GM12801 (cell line): ENCODE results near the gene SPTSSA.

Source experiments
- CTCF ChIP-seq: IDR thresholded peaks from one replicate; pipeline ENCODE4 v1.5.1; 2011; ENCODE audit warnings: control low read depth; ENCODE audit not compliant: insufficient read length; ENCODE audit errors: extremely low read depth

Gene SPTSSA

GRCh38 chr14:34496679-34497513 is 34.9 kb upstream of the SPTSSA start:
- no peak for TF ChIP-seq CTCF

DNA sequence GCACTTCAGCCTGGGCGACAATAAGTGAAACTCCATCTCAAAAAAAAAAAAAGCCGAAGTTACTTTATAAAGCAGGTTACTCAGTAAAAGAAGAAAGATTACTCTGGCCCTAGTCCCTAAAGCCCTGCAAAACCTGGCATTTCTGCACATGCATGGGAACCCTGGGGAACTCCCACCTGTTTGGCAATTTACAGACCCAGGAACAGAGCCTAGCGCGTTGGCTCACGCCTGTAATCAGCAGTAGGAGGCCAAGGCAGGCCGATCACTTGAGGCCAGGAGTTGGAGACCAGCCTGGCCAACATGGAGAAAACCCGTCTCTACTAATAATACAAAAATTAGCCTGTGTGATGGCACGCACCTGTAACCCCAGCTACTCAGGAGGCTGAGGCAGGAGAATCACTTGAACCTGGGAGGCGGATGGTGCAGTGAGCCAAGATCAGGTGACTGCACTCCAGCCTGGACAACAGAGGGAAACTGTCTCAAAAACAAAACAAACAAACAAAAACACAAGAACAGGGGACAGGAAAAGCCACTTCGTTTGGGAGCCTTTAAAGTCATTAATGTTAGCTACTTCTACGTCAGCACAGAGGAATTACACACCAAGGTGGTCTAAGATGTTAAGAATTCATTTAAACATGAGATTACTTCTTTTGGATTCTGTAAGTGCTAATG is 34.1 kb upstream of the SPTSSA start:
- TF ChIP-seq CTCF, result no peak

- no peak for TF ChIP-seq CTCF
Measured at GRCh38 chr14:34489324-34489723, 27.3 kb upstream of the SPTSSA start.

DNA sequence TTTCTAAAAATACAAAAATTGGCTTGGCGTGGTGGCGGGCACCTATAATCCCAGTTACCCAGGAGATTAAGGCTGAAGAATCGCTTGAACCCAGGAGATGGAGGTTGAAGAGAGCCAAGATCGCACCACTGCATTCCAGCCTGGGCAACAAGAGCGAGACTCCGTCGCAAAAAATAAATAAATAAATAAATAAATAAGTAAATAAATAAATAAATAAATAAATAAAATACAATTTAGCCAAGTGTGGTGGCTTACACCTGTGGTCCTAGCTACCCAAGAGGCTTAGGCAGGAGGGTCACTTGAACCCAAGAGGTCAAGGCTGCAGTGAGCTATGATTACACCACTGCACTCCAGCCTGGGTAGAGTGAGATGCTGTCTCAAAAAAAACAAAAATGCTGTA is 26.5 kb upstream of the SPTSSA start:
- TF ChIP-seq CTCF, result no peak

DNA sequence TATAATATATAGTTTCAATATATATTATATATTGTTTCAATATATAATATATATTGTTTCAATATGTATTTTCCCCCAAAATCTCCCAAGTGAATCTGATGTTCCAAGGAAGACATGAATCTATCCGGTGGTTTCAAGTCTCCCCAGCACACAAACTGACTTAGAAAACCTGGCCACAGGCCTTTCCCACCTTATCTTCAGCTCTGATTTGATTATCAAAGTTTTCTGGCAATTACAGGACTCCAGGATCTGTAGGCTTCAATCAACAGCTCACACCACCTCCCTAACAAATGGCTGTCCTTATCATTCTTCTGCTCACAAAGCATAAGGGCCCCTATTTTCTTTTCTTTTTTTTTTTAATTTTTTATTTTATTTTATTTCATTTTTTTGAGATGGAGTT is 22.7 kb upstream of the SPTSSA start:
- no peak for TF ChIP-seq CTCF

DNA sequence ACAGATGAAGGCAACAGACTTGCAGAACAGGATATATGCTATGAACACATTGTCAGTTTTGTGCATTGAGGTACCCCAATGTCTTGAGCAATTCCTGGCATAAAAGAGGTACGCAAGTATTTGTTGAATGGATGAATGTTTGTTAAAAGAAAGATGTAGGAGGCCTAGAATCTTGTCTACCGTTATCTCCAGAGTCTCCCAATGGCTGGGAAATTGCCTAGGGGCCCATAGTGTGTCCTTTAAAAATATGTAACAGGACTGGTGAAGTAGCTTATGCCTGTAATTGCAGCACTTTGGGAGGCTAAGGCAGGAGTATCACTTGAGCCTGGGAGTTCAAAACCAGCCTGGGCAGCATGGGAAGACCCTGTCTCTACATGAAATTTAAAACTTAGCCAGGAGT is 20.4 kb upstream of the SPTSSA start:
- no peak for TF ChIP-seq CTCF

DNA sequence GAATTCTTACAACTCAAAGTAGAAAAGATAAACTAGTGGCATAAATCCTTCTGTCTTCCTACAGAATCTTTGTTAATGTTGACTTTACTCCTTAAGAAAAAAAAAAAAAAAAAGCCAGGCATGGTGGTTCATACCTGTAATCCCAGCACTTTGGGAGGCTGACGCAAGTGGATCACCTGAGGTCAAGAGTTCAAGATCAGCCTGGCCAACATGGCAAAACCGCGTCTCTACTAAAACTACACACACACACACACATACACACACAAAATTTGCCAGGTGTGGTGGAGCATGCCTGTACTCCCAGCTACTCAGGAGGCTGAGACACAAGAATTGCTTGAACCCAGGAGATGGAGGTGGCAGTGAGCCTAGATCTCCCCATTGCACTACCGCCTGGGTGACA is 17.7 kb upstream of the SPTSSA start:
- TF ChIP-seq CTCF, result no peak
